ENCODE results near the gene FAR2. TPM values are rescaled to one million over a fixed set of nuclear protein-coding genes. Genes with fewer than 3 reads are reported as not detected.
"Not testable (repeated sequence)": the region's sequence is repeated elsewhere in the genome, so short reads cannot be mapped to it uniquely, and the experiment has no call there.

Gene FAR2
- total RNA-seq, 4 donors from 2014 or later = 0.62 to 4.1 (median 2.6) TPM

GRCh38 chr12:29171421-29172258 is 22.6 kb downstream of the FAR2 start:
- intact Hi-C loops (cut with DNase I; ENCODE audit: low total_unique reads) = no loop called here

GRCh38 chr12:29176941-29177340 is 27.9 kb downstream of the FAR2 start:
- no peak overlapping the region for H3K4me3 ChIP-seq
- H3K4me1 ChIP-seq = no peaks in the 10 kb centered on the region
- no peak overlapping the region for H3K27ac ChIP-seq
- H3K9me3 ChIP-seq = no peaks in the 10 kb centered on the region
- DNase-seq (no peak), ATAC-seq (no peak)
- intact Hi-C loops (cut with DNase I; ENCODE audit: low total_unique reads) (no loop called here), in situ Hi-C loops (cut with MboI; ENCODE audit: low sequenced_read_pairs in 4 of 4) (no loop called here)
- H3K36me3 ChIP-seq = no peaks in the 10 kb centered on the region
- H3K27me3 ChIP-seq = no peaks in the 10 kb centered on the region
- TF ChIP-seq POLR2A (IDR thresholded peaks at IDR 0.05) (no peak), CTCF (IDR thresholded peaks at IDR 0.05 in 4 of 5, conservative IDR thresholded peaks at IDR 0.05 in 1 of 5) (no peak)

More at GRCh38 chr12:29171421-29172258, 22.6 kb downstream of the FAR2 start:
- Histone ChIP-seq H3K27me3 (no peaks in the 10 kb centered on the region), H3K36me3 (no peaks in the 10 kb centered on the region), H3K4me1 (no peaks in the 10 kb centered on the region), H3K27ac (no peak overlapping the region), H3K4me3 (no peak overlapping the region), H3K9me3 (no peaks in the 10 kb centered on the region)
- TF ChIP-seq POLR2A (IDR thresholded peaks at IDR 0.05) (no peak), CTCF (IDR thresholded peaks at IDR 0.05 in 4 of 5, conservative IDR thresholded peaks at IDR 0.05 in 1 of 5) (no peak)
- DNase-seq (no peak), ATAC-seq (no peak)
- in situ Hi-C loops (cut with MboI; ENCODE audit: low sequenced_read_pairs in 4 of 4) = no loop called here

DNA sequence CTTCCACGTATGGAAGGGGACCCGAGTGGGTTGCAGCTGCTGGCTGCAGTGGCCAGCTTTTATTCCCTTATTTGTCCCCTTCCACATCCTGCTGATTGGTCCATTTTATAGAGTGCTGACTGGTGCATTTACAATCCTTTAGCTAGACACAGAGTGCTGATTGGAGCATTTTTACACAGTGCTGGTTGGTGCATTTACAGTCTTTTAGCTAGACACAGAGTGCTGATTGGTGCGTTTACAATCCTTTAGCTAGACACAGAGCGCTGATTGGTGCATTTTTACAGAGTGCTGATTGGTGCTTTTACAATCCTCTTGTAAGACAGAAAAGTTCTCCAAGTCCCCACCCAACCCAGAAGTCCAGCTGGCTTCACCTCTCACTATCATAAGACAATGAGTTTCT is 33.2 kb downstream of the FAR2 start:
- intact Hi-C loops (cut with DNase I; ENCODE audit: low total_unique reads); H3K9me3 ChIP-seq; H3K4me1 ChIP-seq; H3K4me3 ChIP-seq; in situ Hi-C loops (cut with MboI; ENCODE audit: low sequenced_read_pairs in 4 of 4); ATAC-seq; DNase-seq; H3K27me3 ChIP-seq; H3K36me3 ChIP-seq; H3K27ac ChIP-seq: not testable (repeated sequence)

GRCh38 chr12:29187756-29188155 is 38.7 kb downstream of the FAR2 start:
- Histone ChIP-seq H3K27ac (no peak overlapping the region), H3K4me1 (no peaks in the 10 kb centered on the region), H3K9me3 (no peaks in the 10 kb centered on the region), H3K4me3 (no peak overlapping the region), H3K27me3 (no peaks in the 10 kb centered on the region), H3K36me3 (no peaks in the 10 kb centered on the region)
- in situ Hi-C loops (cut with MboI; ENCODE audit: low sequenced_read_pairs in 4 of 4) = no loop called here
- DNase-seq = no peak
- ATAC-seq = no peak
- intact Hi-C loops (cut with DNase I; ENCODE audit: low total_unique reads) = no loop called here
- TF ChIP-seq CTCF (IDR thresholded peaks at IDR 0.05 in 4 of 5, conservative IDR thresholded peaks at IDR 0.05 in 1 of 5) (no peak), POLR2A (IDR thresholded peaks at IDR 0.05) (no peak)

- ATAC-seq = no peak
- in situ Hi-C loops (cut with MboI; ENCODE audit: low sequenced_read_pairs in 4 of 4) = no loop called here
Observed at GRCh38 chr12:29191267-29191850, 42.3 kb downstream of the FAR2 start.

More at GRCh38 chr12:29191267-29191850, 42.3 kb downstream of the FAR2 start:
- intact Hi-C loops (cut with DNase I; ENCODE audit: low total_unique reads) = no loop called here
- Histone ChIP-seq H3K9me3 (no peaks in the 10 kb centered on the region), H3K27ac (no peak overlapping the region), H3K27me3 (no peaks in the 10 kb centered on the region), H3K4me1 (no peaks in the 10 kb centered on the region), H3K4me3 (no peak overlapping the region), H3K36me3 (no peaks in the 10 kb centered on the region)
- DNase-seq = no peak
- no peak for TF ChIP-seq POLR2A (IDR thresholded peaks at IDR 0.05)

All from gastrocnemius medialis (tissue), 4 donors.